HCT116 (cell line): ENCODE results near the gene PSKH1. TPM values are rescaled to one million over a fixed set of nuclear protein-coding genes. Genes with fewer than 3 reads are reported as not detected.

Experiments used
- ATAC-seq: fragments of 200-7000 bp; cut with Tn5 transposase; 2 replicates; pipeline ENCODE4 v1.9.1; 2020; ENCODE audit warnings: mild to moderate bottlenecking, moderate library complexity
- BruUV-seq: library from RNA; stranded (reverse); fragments of 400-500 nt; replicated peaks from 2 replicates; lab custom pipeline; 2021; lab: Mats Ljungman, UMichigan
- CTCF ChIA-PET: fragments of 300-600 bp; sonication (Branson Sonifier 250); formaldehyde crosslinking; loops from one replicate; lab custom pipeline; 2021; ENCODE audit warnings: antibody characterized with exemption; lab: Charles Lee
- POLR2A ChIA-PET: fragments of 300-600, 350-600 bp; sonication (Branson Sonifier 250); formaldehyde crosslinking; loops from one replicate; lab custom pipeline; 2021; ENCODE audit warnings: antibody characterized with exemption; lab: Charles Lee
- RAD21 ChIA-PET, 2 experiments: fragments of 300-600 bp; sonication (Branson Sonifier 250); formaldehyde crosslinking; loops; one replicate each; lab custom pipeline; 2023; ENCODE audit warnings: low total read pairs in 2 of 2; ENCODE audit not compliant: uncharacterized antibody in 2 of 2, unreplicated experiment in 2 of 2, low non-redundant PET in 1 of 2; lab: Charles Lee
- DNase-seq: peaks from one replicate; pipeline ENCODE4 v3.0.0-alpha.2; 2010; ENCODE audit warnings: low read depth, low spot score
- H2AFZ ChIP-seq: fragments of 200-600 bp; shearing (Covaris generic), sonication (generic); 2 replicates; pipeline ENCODE4 v1.6.1; 2017; ENCODE audit warnings: low read depth, mixed run types, mixed read lengths, antibody characterized with exemption, low read length; ENCODE audit not compliant: poor library complexity, severe bottlenecking
- H3K27ac ChIP-seq: 2 replicates; pipeline ENCODE4 v1.5.1; 2012; ENCODE audit warnings: low read depth, low read length
- H3K27me3 ChIP-seq: fragments of 200-600 bp; sonication (generic); 2 replicates; pipeline ENCODE4 v1.6.1; 2016; ENCODE audit warnings: mixed run types, low read length, mixed read lengths; ENCODE audit not compliant: insufficient read depth
- H3K36me3 ChIP-seq, 2 experiments: fragments of 200-500 bp in 1 of 2; fragments of 200-600 bp in 1 of 2; sonication (Bioruptor generic) in 1 of 2; sonication (generic) in 1 of 2; 2 replicates each; pipeline versions ENCODE4 v1.5.1 to v1.6.1; 2014 to 2016; ENCODE audit warnings: low read length in 2 of 2, inconsistent platforms in 1 of 2, mixed read lengths in 1 of 2, mixed run types in 1 of 2; ENCODE audit not compliant: insufficient read depth in 2 of 2, control insufficient read depth in 1 of 2
- H3K4me1 ChIP-seq, 2 experiments: fragments of 200-600 bp in 1 of 2; sonication (generic) in 1 of 2; 2 replicates each; pipeline versions ENCODE4 v1.5.1 to v1.6.1; 2012 to 2017; ENCODE audit warnings: low read length in 2 of 2, inconsistent platforms in 1 of 2, mild to moderate bottlenecking in 1 of 2, mixed read lengths in 1 of 2, mixed run types in 1 of 2, moderate library complexity in 1 of 2; ENCODE audit not compliant: insufficient read depth in 2 of 2, control insufficient read depth in 1 of 2
- H3K4me2 ChIP-seq: fragments of 200-600 bp; sonication (generic); 2 replicates; pipeline ENCODE4 v1.6.1; 2017; ENCODE audit warnings: mixed run types, low read length, mixed read lengths
- H3K4me3 ChIP-seq, 2 experiments: fragments of 200-600 bp in 1 of 2; sonication (generic) in 1 of 2; replicated peaks in 1 of 2; 2 replicates each; pipeline ENCODE4 v1.5.1; 2011 to 2016; ENCODE audit warnings: low read length in 2 of 2, control low read depth in 1 of 2, low read depth in 1 of 2, mild to moderate bottlenecking in 1 of 2, mixed read lengths in 1 of 2, mixed run types in 1 of 2
- H3K79me2 ChIP-seq: fragments of 200-600 bp; sonication (generic); 2 replicates; pipeline ENCODE4 v1.6.1; 2017; ENCODE audit warnings: mild to moderate bottlenecking, mixed run types, low read length, moderate library complexity, mixed read lengths; ENCODE audit not compliant: insufficient read depth
- H3K9ac ChIP-seq: fragments of 200-600 bp; sonication (generic); 2 replicates; pipeline ENCODE4 v1.6.1; 2016; ENCODE audit warnings: low read length, mixed read lengths
- H3K9me2 ChIP-seq: fragments of 200-600 bp; sonication (generic), shearing (Covaris generic); 2 replicates; pipeline ENCODE4 v1.6.1; 2017; ENCODE audit warnings: mixed run types, mild to moderate bottlenecking, moderate library complexity; ENCODE audit not compliant: insufficient read depth
- H3K9me3 ChIP-seq, 2 experiments: fragments of 200-500 bp in 1 of 2; fragments of 200-600 bp in 1 of 2; sonication (Bioruptor generic) in 1 of 2; sonication (generic) in 1 of 2; 2 replicates each; pipeline ENCODE4 v1.6.1; 2014 to 2017; ENCODE audit warnings: low read length in 2 of 2, mixed read lengths in 2 of 2, inconsistent platforms in 1 of 2, low read depth in 1 of 2, mild to moderate bottlenecking in 1 of 2, mixed run types in 1 of 2, moderate library complexity in 1 of 2; ENCODE audit not compliant: control insufficient read depth in 1 of 2, insufficient read depth in 1 of 2
- H4K20me1 ChIP-seq: fragments of 200-600 bp; sonication (generic), shearing (Covaris generic); 2 replicates; pipeline ENCODE4 v1.6.1; 2017; ENCODE audit warnings: mixed run types, mild to moderate bottlenecking, moderate library complexity; ENCODE audit not compliant: insufficient read depth
- ATF3 ChIP-seq: IDR thresholded peaks from 2 replicates; pipeline ENCODE4 v1.6.1; 2012
- CBX3 ChIP-seq: IDR thresholded peaks from 2 replicates; pipeline ENCODE4 v1.6.1; 2012; ENCODE audit warnings: low read depth
- CEBPB ChIP-seq: IDR thresholded peaks from 2 replicates; pipeline ENCODE4 v1.6.1; 2012; ENCODE audit warnings: low read depth
- EGR1 ChIP-seq: IDR thresholded peaks from 2 replicates; pipeline ENCODE4 v1.6.1; 2012; ENCODE audit warnings: low read depth
- ELF1 ChIP-seq: IDR thresholded peaks from 2 replicates; pipeline ENCODE4 v1.6.1; 2012; ENCODE audit warnings: low read depth, borderline replicate concordance
- EZH2phosphoT487 ChIP-seq: fragments of 200-600 bp; IDR thresholded peaks from 2 replicates; pipeline ENCODE4 v1.6.1; 2018; ENCODE audit warnings: antibody characterized with exemption, borderline replicate concordance
- FOSL1 ChIP-seq: IDR thresholded peaks from 2 replicates; pipeline ENCODE4 v1.6.1; 2012; ENCODE audit warnings: low read depth
- JUND ChIP-seq: IDR thresholded peaks from 2 replicates; pipeline ENCODE4 v1.6.1; 2012
- MAX ChIP-seq: IDR thresholded peaks from 2 replicates; pipeline ENCODE4 v1.6.1; 2012
- POLR2A ChIP-seq: IDR thresholded peaks from 2 replicates; pipeline ENCODE4 v1.7.0; 2011; ENCODE audit warnings: borderline replicate concordance; ENCODE audit not compliant: insufficient read depth, insufficient read length; ENCODE audit errors: extremely low read depth
- POLR2AphosphoS5 ChIP-seq: IDR thresholded peaks from 2 replicates; pipeline ENCODE4 v1.6.1; 2011; ENCODE audit warnings: mild to moderate bottlenecking, low read depth, low read length, moderate library complexity
- RAD21 ChIP-seq: IDR thresholded peaks from 2 replicates; pipeline ENCODE4 v1.6.1; 2012; ENCODE audit warnings: low read depth, mild to moderate bottlenecking
- TCF7L2 ChIP-seq: IDR thresholded peaks from 2 replicates; pipeline ENCODE4 v1.7.0; 2011; ENCODE audit warnings: borderline replicate concordance, inconsistent platforms; ENCODE audit not compliant: insufficient read depth, insufficient read length; ENCODE audit errors: extremely low read depth
- YY1 ChIP-seq: IDR thresholded peaks from 2 replicates; pipeline ENCODE4 v1.6.1; 2011; ENCODE audit warnings: low read length, low read depth, moderate library complexity, mild to moderate bottlenecking; ENCODE audit not compliant: insufficient replicate concordance; ENCODE audit errors: extremely low read depth
- ZBTB33 ChIP-seq: IDR thresholded peaks from 2 replicates; pipeline ENCODE4 v1.6.1; 2011; ENCODE audit warnings: mild to moderate bottlenecking, low read length, moderate library complexity; ENCODE audit not compliant: insufficient replicate concordance; ENCODE audit errors: extremely low read depth
- ZFX ChIP-seq: fragments of 450-650 bp; IDR thresholded peaks from 2 replicates; pipeline ENCODE4 v1.6.1; 2017
- intact Hi-C: fragments of 100-400 bp; cut with micrococcal nuclease; formaldehyde crosslinking; loops from 2 replicates; pipeline ENCODE4 v1.10.0; 2022
- total RNA-seq: library from RNA; stranded (reverse); gene quantifications from one replicate; pipeline ENCODE4 v1.2.1, GENCODE V29; 2021; ENCODE audit not compliant: unreplicated experiment
- TF ChIP-seq, protein P1 (sequence below): IDR thresholded peaks from 2 replicates; pipeline ENCODE4 v1.6.1; 2012; ENCODE audit warnings: low read depth
- TF ChIP-seq, protein P2 (sequence below), 3 experiments: fragments of 200-600 bp in 1 of 3; sonication (generic) in 1 of 3; IDR thresholded peaks in 2 of 3; conservative IDR thresholded peaks in 1 of 3; 2 replicates each; pipeline ENCODE4 v1.5.1; 2012 to 2017; ENCODE audit warnings: low read depth in 2 of 3, low read length in 2 of 3, antibody characterized with exemption in 1 of 3, borderline replicate concordance in 1 of 3, control low read depth in 1 of 3, mild to moderate bottlenecking in 1 of 3, mixed read lengths in 1 of 3, mixed run types in 1 of 3, moderate library complexity in 1 of 3; ENCODE audit not compliant: insufficient read depth in 1 of 3

PSKH1 gene
- total RNA-seq, 1 experiment from 2014 or later: 16.2 TPM

DNA sequence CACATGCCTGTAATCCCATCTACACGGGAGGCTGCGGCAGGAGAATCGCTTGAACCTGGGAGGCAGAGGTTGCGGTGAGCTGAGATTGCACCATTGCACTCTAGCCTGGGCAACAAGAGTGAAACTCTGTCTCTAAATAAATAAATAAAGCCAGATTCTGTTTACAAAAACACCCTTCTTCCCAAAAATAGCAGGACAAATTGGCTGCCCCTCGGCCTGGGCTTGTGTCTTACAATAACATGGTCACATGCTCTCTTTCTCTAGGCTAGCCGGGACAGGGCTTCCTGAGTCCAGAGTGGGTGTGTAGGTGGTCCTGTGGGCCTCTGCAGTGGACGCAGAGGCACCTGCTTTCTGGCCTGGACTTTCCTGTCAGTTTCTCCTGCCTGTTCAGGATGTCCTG, 23.4 kb upstream of the PSKH1 start:
- Histone ChIP-seq H2AFZ (no peak overlapping the region), H3K27me3 (no peaks in the 10 kb centered on the region), H3K27ac (peak overlapping the region; percentile 25; the same call in 1 of the 2 replicates), H3K4me2 (no peak overlapping the region), H3K9me3 (no peaks in the 10 kb centered on the region), H3K9me2 (no peaks in the 10 kb centered on the region), H3K4me1 (peaks cover 7 to 20% of the 10 kb centered on the region in 2 experiments), H3K79me2 (peaks cover 36% of the 10 kb centered on the region), H3K9ac (no peak overlapping the region), H4K20me1 (no peaks in the 10 kb centered on the region), H3K36me3 (peaks cover 33 to 36% of the 10 kb centered on the region in 2 experiments; a peak in 3 of 4 replicates), H3K4me3 (no peak overlapping the region)
- TF ChIP-seq TCF7L2 (no peak), CBX3 (no peak), JUND (no peak), EZH2phosphoT487 (no peak), EGR1 (no peak), YY1 (no peak), POLR2AphosphoS5 (no peak), ATF3 (no peak), ELF1 (no peak), CEBPB (no peak), POLR2A (no peak), RAD21 (no peak), ZFX (no peak), ZBTB33 (no peak), FOSL1 (no peak), MAX (no peak)
- TF ChIP-seq, protein P1, sequence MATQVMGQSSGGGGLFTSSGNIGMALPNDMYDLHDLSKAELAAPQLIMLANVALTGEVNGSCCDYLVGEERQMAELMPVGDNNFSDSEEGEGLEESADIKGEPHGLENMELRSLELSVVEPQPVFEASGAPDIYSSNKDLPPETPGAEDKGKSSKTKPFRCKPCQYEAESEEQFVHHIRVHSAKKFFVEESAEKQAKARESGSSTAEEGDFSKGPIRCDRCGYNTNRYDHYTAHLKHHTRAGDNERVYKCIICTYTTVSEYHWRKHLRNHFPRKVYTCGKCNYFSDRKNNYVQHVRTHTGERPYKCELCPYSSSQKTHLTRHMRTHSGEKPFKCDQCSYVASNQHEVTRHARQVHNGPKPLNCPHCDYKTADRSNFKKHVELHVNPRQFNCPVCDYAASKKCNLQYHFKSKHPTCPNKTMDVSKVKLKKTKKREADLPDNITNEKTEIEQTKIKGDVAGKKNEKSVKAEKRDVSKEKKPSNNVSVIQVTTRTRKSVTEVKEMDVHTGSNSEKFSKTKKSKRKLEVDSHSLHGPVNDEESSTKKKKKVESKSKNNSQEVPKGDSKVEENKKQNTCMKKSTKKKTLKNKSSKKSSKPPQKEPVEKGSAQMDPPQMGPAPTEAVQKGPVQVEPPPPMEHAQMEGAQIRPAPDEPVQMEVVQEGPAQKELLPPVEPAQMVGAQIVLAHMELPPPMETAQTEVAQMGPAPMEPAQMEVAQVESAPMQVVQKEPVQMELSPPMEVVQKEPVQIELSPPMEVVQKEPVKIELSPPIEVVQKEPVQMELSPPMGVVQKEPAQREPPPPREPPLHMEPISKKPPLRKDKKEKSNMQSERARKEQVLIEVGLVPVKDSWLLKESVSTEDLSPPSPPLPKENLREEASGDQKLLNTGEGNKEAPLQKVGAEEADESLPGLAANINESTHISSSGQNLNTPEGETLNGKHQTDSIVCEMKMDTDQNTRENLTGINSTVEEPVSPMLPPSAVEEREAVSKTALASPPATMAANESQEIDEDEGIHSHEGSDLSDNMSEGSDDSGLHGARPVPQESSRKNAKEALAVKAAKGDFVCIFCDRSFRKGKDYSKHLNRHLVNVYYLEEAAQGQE: no peak
- TF ChIP-seq, protein P2, sequence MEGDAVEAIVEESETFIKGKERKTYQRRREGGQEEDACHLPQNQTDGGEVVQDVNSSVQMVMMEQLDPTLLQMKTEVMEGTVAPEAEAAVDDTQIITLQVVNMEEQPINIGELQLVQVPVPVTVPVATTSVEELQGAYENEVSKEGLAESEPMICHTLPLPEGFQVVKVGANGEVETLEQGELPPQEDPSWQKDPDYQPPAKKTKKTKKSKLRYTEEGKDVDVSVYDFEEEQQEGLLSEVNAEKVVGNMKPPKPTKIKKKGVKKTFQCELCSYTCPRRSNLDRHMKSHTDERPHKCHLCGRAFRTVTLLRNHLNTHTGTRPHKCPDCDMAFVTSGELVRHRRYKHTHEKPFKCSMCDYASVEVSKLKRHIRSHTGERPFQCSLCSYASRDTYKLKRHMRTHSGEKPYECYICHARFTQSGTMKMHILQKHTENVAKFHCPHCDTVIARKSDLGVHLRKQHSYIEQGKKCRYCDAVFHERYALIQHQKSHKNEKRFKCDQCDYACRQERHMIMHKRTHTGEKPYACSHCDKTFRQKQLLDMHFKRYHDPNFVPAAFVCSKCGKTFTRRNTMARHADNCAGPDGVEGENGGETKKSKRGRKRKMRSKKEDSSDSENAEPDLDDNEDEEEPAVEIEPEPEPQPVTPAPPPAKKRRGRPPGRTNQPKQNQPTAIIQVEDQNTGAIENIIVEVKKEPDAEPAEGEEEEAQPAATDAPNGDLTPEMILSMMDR (IDR thresholded peaks at IDR 0.05 in 2 of 3, conservative IDR thresholded peaks at IDR 0.05 in 1 of 3; ENCODE audit: borderline replicate concordance in 1 of 3, insufficient read depth in 1 of 3, low read depth in 2 of 3, low read length in 2 of 3): no peak
- intact Hi-C loops: no loop called here
- no peak for ATAC-seq
- DNase-seq: no peak
- ChIA-PET CTCF (no interaction called here), POLR2A (no interaction called here), RAD21 (no interaction called here)
- BruUV-seq: no TSS peak
